ENCODE measurements around the gene SLC7A14.

- no peak for TF ChIP-seq CTCF (IDR thresholded peaks at IDR 0.05; ENCODE audit: low read length)
- TF ChIP-seq EZH2phosphoT487 (IDR thresholded peaks at IDR 0.05; ENCODE audit: low read length) = no peak
- TF ChIP-seq EZH2 (optimal IDR thresholded peaks at IDR 0.05; ENCODE audit: low read depth, low read length) = no peak
Observed at GRCh38 chr3:170585008-170585936, 603 bp downstream of the SLC7A14 start.
